ENCODE results near the gene MGST1.

DNA sequence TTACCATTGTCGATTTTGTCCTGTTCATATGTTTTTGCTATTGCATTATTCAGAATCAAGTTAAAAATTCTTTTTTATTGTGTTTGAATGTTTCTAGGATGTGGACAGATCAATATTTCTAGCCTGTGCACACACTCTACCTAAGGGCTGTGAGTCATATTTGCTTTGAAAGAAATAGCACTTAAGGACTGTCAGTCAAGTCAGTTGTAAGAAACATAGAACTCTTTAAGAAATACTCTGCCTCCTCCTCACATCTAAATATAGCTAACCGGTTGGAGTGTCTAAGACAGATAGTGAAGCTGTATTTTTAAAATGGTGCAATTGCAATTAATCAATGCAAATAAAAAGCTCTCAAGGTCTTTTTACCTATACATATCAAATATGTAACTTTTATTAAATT, 17.9 kb upstream of the MGST1 start:
- TF ChIP-seq, protein P1, sequence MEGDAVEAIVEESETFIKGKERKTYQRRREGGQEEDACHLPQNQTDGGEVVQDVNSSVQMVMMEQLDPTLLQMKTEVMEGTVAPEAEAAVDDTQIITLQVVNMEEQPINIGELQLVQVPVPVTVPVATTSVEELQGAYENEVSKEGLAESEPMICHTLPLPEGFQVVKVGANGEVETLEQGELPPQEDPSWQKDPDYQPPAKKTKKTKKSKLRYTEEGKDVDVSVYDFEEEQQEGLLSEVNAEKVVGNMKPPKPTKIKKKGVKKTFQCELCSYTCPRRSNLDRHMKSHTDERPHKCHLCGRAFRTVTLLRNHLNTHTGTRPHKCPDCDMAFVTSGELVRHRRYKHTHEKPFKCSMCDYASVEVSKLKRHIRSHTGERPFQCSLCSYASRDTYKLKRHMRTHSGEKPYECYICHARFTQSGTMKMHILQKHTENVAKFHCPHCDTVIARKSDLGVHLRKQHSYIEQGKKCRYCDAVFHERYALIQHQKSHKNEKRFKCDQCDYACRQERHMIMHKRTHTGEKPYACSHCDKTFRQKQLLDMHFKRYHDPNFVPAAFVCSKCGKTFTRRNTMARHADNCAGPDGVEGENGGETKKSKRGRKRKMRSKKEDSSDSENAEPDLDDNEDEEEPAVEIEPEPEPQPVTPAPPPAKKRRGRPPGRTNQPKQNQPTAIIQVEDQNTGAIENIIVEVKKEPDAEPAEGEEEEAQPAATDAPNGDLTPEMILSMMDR (IDR thresholded peaks at IDR 0.05; ENCODE audit: low read depth, low read length, missing input control) = no peak
- TF ChIP-seq SP1 (IDR thresholded peaks at IDR 0.05) = no peak
- no peak for TF ChIP-seq JUND (IDR thresholded peaks at IDR 0.05)
- TF ChIP-seq, protein P2, sequence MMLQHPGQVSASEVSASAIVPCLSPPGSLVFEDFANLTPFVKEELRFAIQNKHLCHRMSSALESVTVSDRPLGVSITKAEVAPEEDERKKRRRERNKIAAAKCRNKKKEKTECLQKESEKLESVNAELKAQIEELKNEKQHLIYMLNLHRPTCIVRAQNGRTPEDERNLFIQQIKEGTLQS (IDR thresholded peaks at IDR 0.05) = no peak
- TF ChIP-seq YY1 (IDR thresholded peaks at IDR 0.05) = no peak
- TF ChIP-seq, protein P3, sequence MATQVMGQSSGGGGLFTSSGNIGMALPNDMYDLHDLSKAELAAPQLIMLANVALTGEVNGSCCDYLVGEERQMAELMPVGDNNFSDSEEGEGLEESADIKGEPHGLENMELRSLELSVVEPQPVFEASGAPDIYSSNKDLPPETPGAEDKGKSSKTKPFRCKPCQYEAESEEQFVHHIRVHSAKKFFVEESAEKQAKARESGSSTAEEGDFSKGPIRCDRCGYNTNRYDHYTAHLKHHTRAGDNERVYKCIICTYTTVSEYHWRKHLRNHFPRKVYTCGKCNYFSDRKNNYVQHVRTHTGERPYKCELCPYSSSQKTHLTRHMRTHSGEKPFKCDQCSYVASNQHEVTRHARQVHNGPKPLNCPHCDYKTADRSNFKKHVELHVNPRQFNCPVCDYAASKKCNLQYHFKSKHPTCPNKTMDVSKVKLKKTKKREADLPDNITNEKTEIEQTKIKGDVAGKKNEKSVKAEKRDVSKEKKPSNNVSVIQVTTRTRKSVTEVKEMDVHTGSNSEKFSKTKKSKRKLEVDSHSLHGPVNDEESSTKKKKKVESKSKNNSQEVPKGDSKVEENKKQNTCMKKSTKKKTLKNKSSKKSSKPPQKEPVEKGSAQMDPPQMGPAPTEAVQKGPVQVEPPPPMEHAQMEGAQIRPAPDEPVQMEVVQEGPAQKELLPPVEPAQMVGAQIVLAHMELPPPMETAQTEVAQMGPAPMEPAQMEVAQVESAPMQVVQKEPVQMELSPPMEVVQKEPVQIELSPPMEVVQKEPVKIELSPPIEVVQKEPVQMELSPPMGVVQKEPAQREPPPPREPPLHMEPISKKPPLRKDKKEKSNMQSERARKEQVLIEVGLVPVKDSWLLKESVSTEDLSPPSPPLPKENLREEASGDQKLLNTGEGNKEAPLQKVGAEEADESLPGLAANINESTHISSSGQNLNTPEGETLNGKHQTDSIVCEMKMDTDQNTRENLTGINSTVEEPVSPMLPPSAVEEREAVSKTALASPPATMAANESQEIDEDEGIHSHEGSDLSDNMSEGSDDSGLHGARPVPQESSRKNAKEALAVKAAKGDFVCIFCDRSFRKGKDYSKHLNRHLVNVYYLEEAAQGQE (IDR thresholded peaks at IDR 0.05) = no peak
- TF ChIP-seq, protein P4, sequence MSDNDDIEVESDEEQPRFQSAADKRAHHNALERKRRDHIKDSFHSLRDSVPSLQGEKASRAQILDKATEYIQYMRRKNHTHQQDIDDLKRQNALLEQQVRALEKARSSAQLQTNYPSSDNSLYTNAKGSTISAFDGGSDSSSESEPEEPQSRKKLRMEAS (IDR thresholded peaks at IDR 0.05) = no peak
- TF ChIP-seq FOXA1 (IDR thresholded peaks at IDR 0.05) = no peak
- no peak for TF ChIP-seq TAF1 (conservative IDR thresholded peaks at IDR 0.05)
- TF ChIP-seq RXRA (IDR thresholded peaks at IDR 0.05) = no peak
- no peak for TF ChIP-seq EGR1 (IDR thresholded peaks at IDR 0.05; ENCODE audit: low read depth in 2 of 2)
- TF ChIP-seq RAD21 (IDR thresholded peaks at IDR 0.05) = no peak
- TF ChIP-seq HNF4G (IDR thresholded peaks at IDR 0.05) = no peak
- TF ChIP-seq, protein P5, sequence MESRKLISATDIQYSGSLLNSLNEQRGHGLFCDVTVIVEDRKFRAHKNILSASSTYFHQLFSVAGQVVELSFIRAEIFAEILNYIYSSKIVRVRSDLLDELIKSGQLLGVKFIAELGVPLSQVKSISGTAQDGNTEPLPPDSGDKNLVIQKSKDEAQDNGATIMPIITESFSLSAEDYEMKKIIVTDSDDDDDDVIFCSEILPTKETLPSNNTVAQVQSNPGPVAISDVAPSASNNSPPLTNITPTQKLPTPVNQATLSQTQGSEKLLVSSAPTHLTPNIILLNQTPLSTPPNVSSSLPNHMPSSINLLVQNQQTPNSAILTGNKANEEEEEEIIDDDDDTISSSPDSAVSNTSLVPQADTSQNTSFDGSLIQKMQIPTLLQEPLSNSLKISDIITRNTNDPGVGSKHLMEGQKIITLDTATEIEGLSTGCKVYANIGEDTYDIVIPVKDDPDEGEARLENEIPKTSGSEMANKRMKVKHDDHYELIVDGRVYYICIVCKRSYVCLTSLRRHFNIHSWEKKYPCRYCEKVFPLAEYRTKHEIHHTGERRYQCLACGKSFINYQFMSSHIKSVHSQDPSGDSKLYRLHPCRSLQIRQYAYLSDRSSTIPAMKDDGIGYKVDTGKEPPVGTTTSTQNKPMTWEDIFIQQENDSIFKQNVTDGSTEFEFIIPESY (IDR thresholded peaks at IDR 0.05) = no peak
